ENCODE measurements around the gene ITGB5.

DNA sequence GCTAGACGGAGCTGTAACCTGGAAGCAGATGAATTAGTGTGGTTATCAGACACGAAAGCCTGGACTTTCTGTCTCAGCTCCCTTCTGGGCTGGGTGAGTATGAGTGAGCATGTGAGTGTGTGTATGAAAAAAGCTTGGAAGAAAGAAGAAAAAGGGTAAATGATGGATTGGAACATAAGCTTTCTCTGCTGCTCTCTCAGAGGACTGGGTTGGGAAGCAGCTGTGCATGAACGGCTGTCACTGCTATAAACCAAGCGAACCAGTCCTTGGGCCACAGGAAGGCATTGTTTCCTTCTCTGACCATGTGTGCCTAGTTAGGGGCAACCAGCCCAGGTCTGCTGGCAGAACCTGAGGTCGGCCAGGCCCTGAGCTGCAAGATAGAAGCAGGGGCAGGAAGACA, 119.9 kb downstream of the ITGB5 start:
- TF ChIP-seq, protein P1, sequence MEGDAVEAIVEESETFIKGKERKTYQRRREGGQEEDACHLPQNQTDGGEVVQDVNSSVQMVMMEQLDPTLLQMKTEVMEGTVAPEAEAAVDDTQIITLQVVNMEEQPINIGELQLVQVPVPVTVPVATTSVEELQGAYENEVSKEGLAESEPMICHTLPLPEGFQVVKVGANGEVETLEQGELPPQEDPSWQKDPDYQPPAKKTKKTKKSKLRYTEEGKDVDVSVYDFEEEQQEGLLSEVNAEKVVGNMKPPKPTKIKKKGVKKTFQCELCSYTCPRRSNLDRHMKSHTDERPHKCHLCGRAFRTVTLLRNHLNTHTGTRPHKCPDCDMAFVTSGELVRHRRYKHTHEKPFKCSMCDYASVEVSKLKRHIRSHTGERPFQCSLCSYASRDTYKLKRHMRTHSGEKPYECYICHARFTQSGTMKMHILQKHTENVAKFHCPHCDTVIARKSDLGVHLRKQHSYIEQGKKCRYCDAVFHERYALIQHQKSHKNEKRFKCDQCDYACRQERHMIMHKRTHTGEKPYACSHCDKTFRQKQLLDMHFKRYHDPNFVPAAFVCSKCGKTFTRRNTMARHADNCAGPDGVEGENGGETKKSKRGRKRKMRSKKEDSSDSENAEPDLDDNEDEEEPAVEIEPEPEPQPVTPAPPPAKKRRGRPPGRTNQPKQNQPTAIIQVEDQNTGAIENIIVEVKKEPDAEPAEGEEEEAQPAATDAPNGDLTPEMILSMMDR (IDR thresholded peaks at IDR 0.05) = no peak
- TF ChIP-seq POLR2A (IDR thresholded peaks at IDR 0.05) (no peak), EP300 (IDR thresholded peaks at IDR 0.05) (no peak), POLR2AphosphoS5 (IDR thresholded peaks at IDR 0.05) (no peak)

All from suprapubic skin (tissue), 4 donors.